ENCODE measurements around the gene PDGFC. TPM values are rescaled to one million over a fixed set of nuclear protein-coding genes. Genes with fewer than 3 reads are reported as not detected.

PDGFC gene
- total RNA-seq, 1 donor from 2014 or later: 33.4 TPM

DNA sequence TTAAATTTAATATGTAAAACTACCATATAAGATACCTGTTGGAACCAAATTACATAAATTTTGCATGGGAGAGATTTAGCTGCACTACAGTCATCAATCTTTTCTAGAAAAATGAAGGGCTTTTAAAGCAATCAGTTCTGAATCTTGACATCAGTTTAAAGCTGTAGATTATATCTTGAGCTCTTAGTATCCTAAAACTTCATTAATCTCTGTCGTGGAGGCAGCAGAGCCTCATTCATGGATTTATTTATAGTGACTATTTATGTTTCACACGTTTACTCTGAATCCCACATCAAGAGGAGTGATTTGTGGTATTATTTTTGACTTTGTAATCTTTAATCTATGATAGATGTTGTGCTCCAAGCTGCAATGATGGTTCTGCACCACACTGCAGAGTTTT is 175.9 kb downstream of the PDGFC start:
- DNase-seq (ENCODE audit: low spot score in 2 of 2) (no peak), FAIRE-seq (no peak)

DNA sequence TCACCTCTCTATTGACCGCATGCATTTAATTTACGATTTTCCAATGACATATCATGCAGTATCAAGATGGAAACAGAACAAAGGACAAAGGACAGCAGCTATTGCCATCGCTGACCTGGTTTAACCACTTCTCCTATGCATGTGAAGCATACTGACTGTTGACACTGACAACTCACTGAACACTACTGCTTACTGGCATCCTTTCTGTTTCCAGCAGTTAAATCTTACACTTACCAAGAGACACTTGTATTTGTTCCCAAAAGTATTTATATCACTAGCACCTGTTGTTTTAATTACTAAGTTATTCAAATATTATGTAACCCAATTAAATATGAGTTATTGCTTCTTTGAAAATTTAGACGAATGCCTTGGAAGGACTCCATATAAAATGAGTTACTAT is 176.7 kb downstream of the PDGFC start:
- DNase-seq (ENCODE audit: low spot score in 2 of 2) (no peak), FAIRE-seq (no peak)

DNA sequence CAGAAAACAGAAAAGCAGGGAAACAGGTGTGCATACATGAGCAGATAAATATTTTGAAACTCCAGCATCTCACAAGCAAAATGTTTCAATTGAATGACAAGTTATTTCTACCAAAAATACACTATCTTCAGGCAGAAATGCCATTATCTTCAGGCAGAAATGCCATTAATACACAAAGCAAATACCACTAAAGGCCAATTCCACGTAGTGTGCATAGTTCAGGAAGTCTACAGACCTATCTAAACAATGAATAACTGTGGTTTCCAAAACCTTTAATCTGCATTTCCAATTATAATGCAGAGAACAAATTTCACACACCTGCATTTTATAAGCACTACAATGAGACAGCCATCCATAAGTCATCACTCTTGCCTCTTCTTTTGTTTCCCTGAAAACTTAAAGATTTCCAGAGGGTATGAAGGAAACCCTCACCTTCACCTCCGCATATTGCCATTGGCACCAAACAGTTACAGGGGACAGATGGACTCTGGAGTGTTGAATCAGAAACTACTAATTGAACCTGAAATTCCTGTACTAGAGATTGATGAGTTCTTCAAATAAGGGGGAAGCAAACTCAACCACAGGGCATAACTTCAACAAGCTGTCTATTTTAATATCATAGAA is 179.0 kb downstream of the PDGFC start:
- FAIRE-seq: no peak
- DNase-seq (ENCODE audit: low spot score in 2 of 2): no peak

GRCh38 chr4:156790866-156791265 is 180.7 kb downstream of the PDGFC start:
- no peak for DNase-seq (ENCODE audit: low spot score in 2 of 2)
- FAIRE-seq: no peak

DNA sequence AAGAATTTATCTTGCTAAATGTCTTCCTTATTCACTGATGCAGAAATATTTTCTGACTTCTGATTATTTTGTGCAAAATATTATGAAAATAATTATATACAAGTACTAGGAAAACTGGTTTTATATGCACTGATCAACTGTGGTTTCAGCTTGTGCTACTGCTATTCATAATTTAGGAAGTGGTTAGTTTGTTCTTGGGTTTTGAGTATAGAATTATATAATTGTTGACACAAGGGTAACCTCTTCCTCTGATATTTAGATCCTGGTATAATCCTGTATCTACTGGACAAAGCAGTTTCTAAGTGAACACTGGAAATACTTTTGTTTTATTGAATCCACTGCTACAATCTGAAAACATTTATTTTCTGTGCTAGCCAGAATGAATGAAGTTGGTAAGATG is 182.8 kb downstream of the PDGFC start:
- DNase-seq (ENCODE audit: low spot score in 2 of 2) (no peak), FAIRE-seq (no peak)

DNA sequence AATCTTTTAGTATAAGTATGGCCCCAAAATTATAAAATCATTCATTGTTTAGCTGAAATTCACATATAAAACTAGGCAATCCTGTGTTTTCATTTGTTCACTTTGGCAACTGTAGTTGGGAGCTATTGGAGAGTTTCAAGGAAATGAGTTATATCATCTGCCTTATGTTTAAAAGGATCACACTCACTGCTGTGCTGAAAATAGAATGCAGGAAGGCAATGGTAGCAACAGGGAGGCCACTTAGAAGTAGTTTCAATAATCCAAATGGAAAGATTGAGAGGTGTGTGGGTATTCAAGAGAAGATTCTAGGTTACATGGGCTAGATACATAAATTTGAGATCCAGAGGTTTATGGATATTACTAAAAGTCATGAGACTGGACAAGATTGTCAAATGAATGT is 184.9 kb downstream of the PDGFC start:
- no peak for FAIRE-seq
- DNase-seq (ENCODE audit: low spot score in 2 of 2): no peak

DNA sequence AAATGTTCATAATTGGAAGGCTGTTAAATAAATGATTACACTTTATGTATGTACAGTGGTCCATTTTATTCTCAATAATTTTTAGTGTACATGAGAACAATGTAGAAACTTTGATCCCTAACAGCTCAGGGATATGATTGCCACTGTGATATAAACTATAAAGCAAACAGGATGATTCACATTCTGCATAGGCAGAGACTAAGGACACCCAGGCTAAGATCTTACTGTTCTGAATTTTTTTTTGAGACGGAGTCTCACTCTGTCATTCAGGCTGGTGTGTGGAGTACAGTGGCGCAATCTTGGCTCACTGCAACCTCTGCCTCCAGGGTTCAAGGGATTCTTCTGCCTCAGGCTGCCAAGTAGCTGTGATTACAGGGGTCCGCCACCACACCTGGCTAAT is 186.6 kb downstream of the PDGFC start:
- DNase-seq (ENCODE audit: low spot score in 2 of 2) (no peak), FAIRE-seq (no peak)

GRCh38 chr4:156783966-156784365 is 187.6 kb downstream of the PDGFC start:
- DNase-seq (ENCODE audit: low spot score in 2 of 2) (no peak), FAIRE-seq (no peak)

DNA sequence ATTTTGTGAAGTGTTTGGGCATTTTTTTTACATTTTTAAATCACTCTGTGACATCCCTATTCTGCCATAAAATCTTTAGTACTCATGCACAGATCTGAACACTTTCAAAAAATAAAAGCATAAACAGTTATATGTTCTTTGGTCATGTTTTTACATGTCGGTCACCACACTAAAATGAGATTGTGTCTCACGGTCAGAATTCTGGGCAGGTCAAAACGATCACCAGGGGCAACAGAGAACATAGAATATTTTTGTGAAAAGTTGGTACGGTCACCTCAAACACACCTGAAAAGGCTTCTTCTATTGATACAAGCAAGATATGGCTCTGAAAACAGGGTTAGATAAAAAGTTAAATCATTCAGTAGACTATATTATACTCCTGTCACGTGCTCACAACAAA is 189.1 kb downstream of the PDGFC start:
- DNase-seq (ENCODE audit: low spot score in 2 of 2): no peak
- no peak for FAIRE-seq

- FAIRE-seq (no peak), DNase-seq (ENCODE audit: low spot score in 2 of 2) (no peak)
Observed at GRCh38 chr4:156781852-156782251, 189.7 kb downstream of the PDGFC start.

GRCh38 chr4:156779774-156780173 is 191.8 kb downstream of the PDGFC start:
- FAIRE-seq (no peak), DNase-seq (ENCODE audit: low spot score in 2 of 2) (no peak)

DNA sequence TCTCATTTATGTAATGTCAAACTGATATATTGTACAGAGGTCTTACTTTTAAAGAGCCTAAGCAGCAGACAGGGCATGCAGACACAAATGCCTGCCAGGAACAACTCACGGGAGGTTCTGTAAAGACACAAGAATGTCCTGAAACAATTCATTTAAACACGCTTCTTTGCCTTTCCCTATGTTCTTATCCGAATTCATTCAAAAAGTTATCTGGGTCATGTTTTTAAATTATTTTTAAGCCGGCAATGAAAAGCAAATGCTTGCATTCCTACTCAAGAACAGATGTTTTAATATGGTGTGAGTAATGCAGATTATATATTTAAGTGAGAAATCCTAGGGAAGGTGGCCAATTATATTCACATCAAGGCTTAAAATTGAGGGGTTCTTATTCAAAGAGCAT is 192.6 kb downstream of the PDGFC start:
- FAIRE-seq (no peak), DNase-seq (ENCODE audit: low spot score in 2 of 2) (no peak)

GRCh38 chr4:156778606-156779005 is 193.0 kb downstream of the PDGFC start:
- DNase-seq (ENCODE audit: low spot score in 2 of 2) (no peak), FAIRE-seq (no peak)

- DNase-seq (ENCODE audit: low spot score in 2 of 2) (no peak), FAIRE-seq (no peak)
Observed at GRCh38 chr4:156778093-156778492, 193.5 kb downstream of the PDGFC start.

DNA sequence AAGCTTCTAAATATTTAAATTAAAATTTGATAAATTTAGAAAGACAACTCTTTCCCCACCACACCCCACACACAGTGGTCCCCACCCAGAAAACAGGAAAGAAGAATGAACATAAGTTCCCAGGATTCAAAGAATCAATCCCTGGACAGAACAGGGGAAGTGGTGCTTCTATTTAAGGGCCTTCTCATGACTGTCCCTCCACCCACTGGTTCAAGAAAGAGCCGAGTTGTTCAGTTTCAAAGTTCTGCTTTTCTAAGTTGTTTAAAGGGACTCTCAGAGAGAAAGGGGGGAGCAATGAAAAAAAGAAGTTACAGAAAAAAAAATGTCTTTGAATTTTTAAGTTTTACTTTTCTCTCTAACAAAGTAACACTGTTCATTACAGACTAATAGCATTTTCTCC is 195.8 kb downstream of the PDGFC start:
- DNase-seq (ENCODE audit: low spot score in 2 of 2): no peak
- FAIRE-seq: no peak

DNA sequence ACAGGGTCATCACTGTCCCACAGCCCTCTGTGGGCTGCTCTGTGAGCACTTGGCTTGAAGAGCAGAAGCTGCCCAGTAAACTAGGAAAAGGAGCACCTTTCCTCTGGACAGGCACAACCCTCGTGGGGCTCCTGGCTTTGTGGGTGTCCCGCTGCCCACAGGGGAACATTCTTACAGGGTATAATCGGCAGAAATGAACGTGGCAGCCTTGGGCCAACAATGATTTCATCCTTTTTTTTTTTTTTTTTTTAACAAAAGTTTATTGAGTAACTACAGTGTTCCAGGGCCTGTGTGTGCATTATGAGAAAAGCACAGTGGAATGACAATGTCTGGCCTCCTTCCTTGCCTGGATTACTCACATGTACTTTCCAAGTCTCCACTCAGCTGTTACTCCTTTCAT is 197.2 kb downstream of the PDGFC start:
- no peak for FAIRE-seq
- DNase-seq (ENCODE audit: low spot score in 2 of 2): no peak

- DNase-seq (ENCODE audit: low spot score in 2 of 2): no peak
- FAIRE-seq: no peak
Observed at GRCh38 chr4:156773648-156774357, 197.8 kb downstream of the PDGFC start.

- DNase-seq (ENCODE audit: low spot score in 2 of 2): no peak
- FAIRE-seq: no peak
Observed at GRCh38 chr4:156771171-156771837, 200.3 kb downstream of the PDGFC start.

GRCh38 chr4:156770140-156770539 is 201.5 kb downstream of the PDGFC start:
- FAIRE-seq (no peak), DNase-seq (ENCODE audit: low spot score in 2 of 2) (no peak)

GRCh38 chr4:156767911-156768415 is 203.6 kb downstream of the PDGFC start:
- FAIRE-seq: peak; percentile 96
- DNase-seq (ENCODE audit: low spot score in 2 of 2): no peak

DNA sequence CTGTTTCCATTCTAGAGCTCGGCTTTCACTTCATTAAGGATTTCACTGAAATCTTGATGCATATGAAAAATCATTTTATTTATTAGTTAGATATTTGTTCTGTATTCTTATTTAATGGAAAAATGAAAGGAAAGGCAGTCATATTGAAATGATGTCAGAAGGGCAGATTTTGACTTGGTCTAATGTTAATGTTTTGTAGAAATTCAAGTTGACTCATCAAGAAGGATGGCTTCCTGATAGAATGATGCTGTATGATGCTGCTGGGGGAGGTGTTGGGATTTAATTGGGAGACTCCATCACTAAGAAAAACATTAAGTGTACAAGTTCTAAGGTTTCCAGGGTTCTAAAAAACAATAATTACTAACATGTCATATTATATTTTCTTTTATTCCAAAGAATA is 204.8 kb downstream of the PDGFC start:
- DNase-seq (ENCODE audit: low spot score in 2 of 2) (no peak), FAIRE-seq (no peak)

DNA sequence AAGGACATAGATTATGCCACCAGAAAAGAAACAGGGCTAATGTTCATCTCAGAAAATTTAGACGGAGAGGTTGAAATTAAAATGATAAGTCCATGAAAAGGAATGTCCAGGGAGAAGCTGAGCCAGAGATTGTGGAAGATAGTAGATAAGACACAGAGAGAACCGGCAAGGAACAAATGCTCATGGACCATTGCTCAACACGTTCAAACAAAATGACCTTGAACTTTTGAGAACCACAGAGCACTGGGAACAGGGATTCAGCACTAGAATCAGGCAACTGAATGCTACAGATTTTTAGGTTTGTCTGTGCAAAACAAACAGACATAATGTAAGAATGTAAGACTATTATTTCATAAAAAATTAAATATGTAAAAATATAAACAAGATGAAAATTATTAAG is 206.3 kb downstream of the PDGFC start:
- FAIRE-seq: no peak
- no peak for DNase-seq (ENCODE audit: low spot score in 2 of 2)
